H9 (cell line): ENCODE measurements around the gene C6orf15. TPM values are rescaled to one million over a fixed set of nuclear protein-coding genes. Genes with fewer than 3 reads are reported as not detected.

Experiments used
- DNase-seq: peaks from one replicate; pipeline ENCODE4 v3.0.0-alpha.2; 2017
- H2AFZ ChIP-seq: one replicate; pipeline ENCODE4 v1.6.1; 2013; ENCODE audit warnings: mild to moderate bottlenecking, low read length, control low read depth, moderate library complexity
- H2AK5ac ChIP-seq: 2 replicates; pipeline ENCODE4 v1.6.1; 2013; ENCODE audit warnings: low read length, control low read depth, mixed read lengths; ENCODE audit not compliant: insufficient read length
- H2BK120ac ChIP-seq: one replicate; pipeline ENCODE4 v1.6.1; 2013; ENCODE audit warnings: low read depth, mild to moderate bottlenecking, low read length, control low read depth, inconsistent platforms; ENCODE audit not compliant: poor library complexity, severe bottlenecking
- H2BK12ac ChIP-seq: 2 replicates; pipeline ENCODE4 v1.6.1; 2013; ENCODE audit warnings: low read length, control low read depth, mixed read lengths, low read depth; ENCODE audit not compliant: insufficient read length
- H2BK15ac ChIP-seq: 2 replicates; pipeline ENCODE4 v1.6.1; 2013; ENCODE audit warnings: low read depth, low read length, control low read depth
- H2BK20ac ChIP-seq: one replicate; pipeline ENCODE4 v1.6.1; 2013; ENCODE audit warnings: low read depth, mild to moderate bottlenecking, low read length, control low read depth, inconsistent platforms; ENCODE audit not compliant: poor library complexity, severe bottlenecking
- H2BK5ac ChIP-seq: 2 replicates; pipeline ENCODE4 v1.6.1; 2013; ENCODE audit warnings: low read length, control low read depth, mixed read lengths; ENCODE audit not compliant: insufficient read length
- H3K14ac ChIP-seq: 2 replicates; pipeline ENCODE4 v1.6.1; 2013; ENCODE audit warnings: low read length, control low read depth; ENCODE audit not compliant: insufficient read depth
- H3K18ac ChIP-seq: 2 replicates; pipeline ENCODE4 v1.6.1; 2013; ENCODE audit warnings: low read depth, mild to moderate bottlenecking, mixed read lengths, low read length, control low read depth; ENCODE audit not compliant: insufficient read length
- H3K23ac ChIP-seq: 2 replicates; pipeline ENCODE4 v1.6.1; 2013; ENCODE audit warnings: low read length, control low read depth, mixed read lengths, low read depth; ENCODE audit not compliant: insufficient read length
- H3K23me2 ChIP-seq: 2 replicates; pipeline ENCODE4 v1.6.1; 2013; ENCODE audit warnings: low read depth, mild to moderate bottlenecking, mixed read lengths, low read length, control low read depth; ENCODE audit not compliant: insufficient read length, poor library complexity, severe bottlenecking
- H3K27ac ChIP-seq: 2 replicates; pipeline ENCODE4 v1.5.1; 2013; ENCODE audit warnings: low read length, control low read depth, mixed read lengths, low read depth; ENCODE audit not compliant: insufficient read length
- H3K27me3 ChIP-seq: 2 replicates; pipeline ENCODE4 v1.6.1; 2013; ENCODE audit warnings: low read length, control low read depth, inconsistent platforms; ENCODE audit not compliant: insufficient read depth
- H3K4ac ChIP-seq: 2 replicates; pipeline ENCODE4 v1.6.1; 2013; ENCODE audit warnings: low read depth, mild to moderate bottlenecking, control low read depth, inconsistent platforms, low read length, moderate library complexity
- H3K4me1 ChIP-seq: 2 replicates; pipeline ENCODE4 v1.6.1; 2013; ENCODE audit warnings: low read length, control low read depth, inconsistent platforms; ENCODE audit not compliant: insufficient read depth
- H3K4me2 ChIP-seq: 2 replicates; pipeline ENCODE4 v1.6.1; 2013; ENCODE audit warnings: low read length, control low read depth, mixed read lengths; ENCODE audit not compliant: insufficient read length, insufficient read depth
- H3K56ac ChIP-seq: 2 replicates; pipeline ENCODE4 v1.6.1; 2013; ENCODE audit warnings: low read depth, mild to moderate bottlenecking, mixed read lengths, low read length, control low read depth; ENCODE audit not compliant: insufficient read length
- H3K79me1 ChIP-seq: 2 replicates; pipeline ENCODE4 v1.6.1; 2013; ENCODE audit warnings: low read depth, mild to moderate bottlenecking, moderate library complexity, low read length, control low read depth, inconsistent platforms; ENCODE audit not compliant: insufficient read depth, poor library complexity, severe bottlenecking
- H3K79me2 ChIP-seq: 2 replicates; pipeline ENCODE4 v1.6.1; 2013; ENCODE audit warnings: low read length, control low read depth, inconsistent platforms; ENCODE audit not compliant: insufficient read depth
- H3K9ac ChIP-seq: 2 replicates; pipeline ENCODE4 v1.6.1; 2013; ENCODE audit warnings: low read length, control low read depth, mixed read lengths; ENCODE audit not compliant: insufficient read length; ENCODE audit errors: extremely low read depth
- H3K9me3 ChIP-seq: one replicate; pipeline ENCODE4 v1.6.1; 2013; ENCODE audit warnings: low read depth, low read length, inconsistent platforms; ENCODE audit not compliant: control insufficient read depth
- H3T11ph ChIP-seq: one replicate; pipeline ENCODE4 v1.6.1; 2013; ENCODE audit warnings: mild to moderate bottlenecking, low read length, control low read depth, inconsistent platforms
- H4K20me1 ChIP-seq: one replicate; pipeline ENCODE4 v1.6.1; 2013; ENCODE audit not compliant: control insufficient read depth, insufficient read length, insufficient read depth
- H4K5ac ChIP-seq: 2 replicates; pipeline ENCODE4 v1.6.1; 2013; ENCODE audit warnings: low read depth, mild to moderate bottlenecking, mixed read lengths, low read length, control low read depth; ENCODE audit not compliant: insufficient read length
- H4K8ac ChIP-seq: replicated peaks from 2 replicates; pipeline ENCODE4 v1.6.1; 2013; ENCODE audit warnings: low read length, control low read depth, mixed read lengths, low read depth; ENCODE audit not compliant: insufficient read length
- H4K91ac ChIP-seq: 2 replicates; pipeline ENCODE4 v1.6.1; 2013; ENCODE audit warnings: low read depth, mild to moderate bottlenecking, moderate library complexity, mixed read lengths, low read length, control low read depth; ENCODE audit not compliant: insufficient read length
- H3K27ac Mint-ChIP-seq, 3 experiments: 2 replicates in 2 of 3; 3 replicates in 1 of 3; pipeline ENCODE4 v1.8.0; 2020 to 2021; ENCODE audit warnings: mixed read lengths in 3 of 3, mild to moderate bottlenecking in 1 of 3, moderate library complexity in 1 of 3
- H3K27me3 Mint-ChIP-seq: 2 replicates; pipeline ENCODE4 v1.8.0; 2021; ENCODE audit warnings: low read depth, mild to moderate bottlenecking, moderate library complexity, mixed read lengths
- H3K36me3 Mint-ChIP-seq, 3 experiments: 2 replicates in 2 of 3; 3 replicates in 1 of 3; pipeline ENCODE4 v1.8.0; 2020 to 2021; ENCODE audit warnings: low read depth in 3 of 3, mixed read lengths in 3 of 3; ENCODE audit not compliant: insufficient read depth in 1 of 3
- H3K4me1 Mint-ChIP-seq, 2 experiments: 2 replicates each; pipeline ENCODE4 v1.8.0; 2020; ENCODE audit warnings: mixed read lengths in 2 of 2
- H3K4me3 Mint-ChIP-seq, 2 experiments: 2 replicates in 1 of 2; 3 replicates in 1 of 2; pipeline ENCODE4 v1.8.0; 2020 to 2021; ENCODE audit warnings: mild to moderate bottlenecking in 2 of 2, mixed read lengths in 2 of 2, moderate library complexity in 1 of 2
- H3K9me3 Mint-ChIP-seq, 2 experiments: 2 replicates in 1 of 2; 3 replicates in 1 of 2; pipeline ENCODE4 v1.8.0; 2020; ENCODE audit warnings: mild to moderate bottlenecking in 2 of 2, mixed read lengths in 2 of 2, moderate library complexity in 1 of 2
- WGBS: extraction: QIAGEN DNeasy Blood & Tissue Kit; methylation state at CpG from one replicate; pipeline ENCODE4 v1.1.7; 2013; ENCODE audit warnings: missing lambda C conversion rate, low lambda C conversion rate, mixed read lengths; ENCODE audit not compliant: insufficient read length; ENCODE audit errors: extremely low coverage; 5-methylcytosine and 5-hydroxymethylcytosine counted together
- total RNA-seq: library from RNA; stranded (reverse); gene quantifications from 2 replicates; pipeline ENCODE4 v1.2.1, GENCODE V29; 2021
- TF ChIP-seq, protein P1 (sequence below): fragments of 200-600 bp; sonication (generic); conservative IDR thresholded peaks from 3 replicates; pipeline ENCODE4 v1.8.0; 2021; ENCODE audit warnings: antibody characterized with exemption, mild to moderate bottlenecking

The C6orf15 gene
- total RNA-seq, 1 experiment from 2014 or later: not detected

GRCh38 chr6:31063906-31064435, 48.4 kb downstream of the C6orf15 start:
- Mint-ChIP-seq H3K27me3 (no peaks in the 10 kb centered on the region; the same call in none of the 2 replicates), H3K4me3 (no peak overlapping the region), H3K9me3 (peaks cover 0 to 8% of the 10 kb centered on the region in 2 experiments; a peak in 2 of 5 replicates), H3K36me3 (no peaks in the 10 kb centered on the region), H3K27ac (no peak overlapping the region), H3K4me1 (peaks cover 5% of the 10 kb centered on the region in 2 experiments)
- H4K8ac ChIP-seq: no peak overlapping the region
- H2BK12ac ChIP-seq: no peak overlapping the region
- H3T11ph ChIP-seq: no peak overlapping the region
- no CpG with 5 or more reads among the region's 7 CpGs for WGBS
- no peak overlapping the region for H3K18ac ChIP-seq
- H2BK15ac ChIP-seq: no peak overlapping the region
- no peak overlapping the region for H2BK20ac ChIP-seq
- no peak overlapping the region for H2AFZ ChIP-seq
- no peak overlapping the region for H3K56ac ChIP-seq
- TF ChIP-seq, protein P1, sequence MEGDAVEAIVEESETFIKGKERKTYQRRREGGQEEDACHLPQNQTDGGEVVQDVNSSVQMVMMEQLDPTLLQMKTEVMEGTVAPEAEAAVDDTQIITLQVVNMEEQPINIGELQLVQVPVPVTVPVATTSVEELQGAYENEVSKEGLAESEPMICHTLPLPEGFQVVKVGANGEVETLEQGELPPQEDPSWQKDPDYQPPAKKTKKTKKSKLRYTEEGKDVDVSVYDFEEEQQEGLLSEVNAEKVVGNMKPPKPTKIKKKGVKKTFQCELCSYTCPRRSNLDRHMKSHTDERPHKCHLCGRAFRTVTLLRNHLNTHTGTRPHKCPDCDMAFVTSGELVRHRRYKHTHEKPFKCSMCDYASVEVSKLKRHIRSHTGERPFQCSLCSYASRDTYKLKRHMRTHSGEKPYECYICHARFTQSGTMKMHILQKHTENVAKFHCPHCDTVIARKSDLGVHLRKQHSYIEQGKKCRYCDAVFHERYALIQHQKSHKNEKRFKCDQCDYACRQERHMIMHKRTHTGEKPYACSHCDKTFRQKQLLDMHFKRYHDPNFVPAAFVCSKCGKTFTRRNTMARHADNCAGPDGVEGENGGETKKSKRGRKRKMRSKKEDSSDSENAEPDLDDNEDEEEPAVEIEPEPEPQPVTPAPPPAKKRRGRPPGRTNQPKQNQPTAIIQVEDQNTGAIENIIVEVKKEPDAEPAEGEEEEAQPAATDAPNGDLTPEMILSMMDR: no peak
- no peak overlapping the region for H3K23ac ChIP-seq
- H3K4me2 ChIP-seq: no peak overlapping the region
- no peak for DNase-seq
- no peak overlapping the region for H3K9ac ChIP-seq
- H3K27ac ChIP-seq: no peak overlapping the region
- no peak overlapping the region for H2BK5ac ChIP-seq
- H3K4ac ChIP-seq: no peak overlapping the region
- H3K9me3 ChIP-seq: no peaks in the 10 kb centered on the region
- H3K79me2 ChIP-seq: no peaks in the 10 kb centered on the region
- no peak overlapping the region for H4K5ac ChIP-seq
- no peak overlapping the region for H3K14ac ChIP-seq
- H4K20me1 ChIP-seq: no peaks in the 10 kb centered on the region
- no peaks in the 10 kb centered on the region for H3K4me1 ChIP-seq
- H3K27me3 ChIP-seq: no peaks in the 10 kb centered on the region
- no peak overlapping the region for H4K91ac ChIP-seq
- H2BK120ac ChIP-seq: no peak overlapping the region
- H3K79me1 ChIP-seq: no peaks in the 10 kb centered on the region
- H2AK5ac ChIP-seq: no peak overlapping the region
- no peaks in the 10 kb centered on the region for H3K23me2 ChIP-seq

Other genes starting within 250 kb of the C6orf15 start
- gene DDR1, start 228.1 kb downstream of the C6orf15 start, total RNA-seq: 254 and 258 TPM in 2 replicates
- gene GTF2H4, start 204.4 kb downstream of the C6orf15 start, total RNA-seq: 58.2 and 60.8 TPM in 2 replicates
- 61.9 and 68.2 TPM in 2 replicates for gene VARS2, start 198.3 kb downstream of the C6orf15 start, total RNA-seq
- not detected in 2 replicates for gene SFTA2, start 180.4 kb downstream of the C6orf15 start, total RNA-seq
- gene MUCL3, start 171.6 kb downstream of the C6orf15 start, total RNA-seq: 0.15 and 0.20 TPM in 2 replicates
- gene MUC21, start 128.9 kb downstream of the C6orf15 start, total RNA-seq: not detected in 2 replicates
- not detected in 2 replicates for gene MUC22, start 102.1 kb downstream of the C6orf15 start, total RNA-seq
- gene PSORS1C1, start 2.2 kb upstream of the C6orf15 start, total RNA-seq: 0.48 TPM in 2 replicates
- gene CDSN, start 7.9 kb upstream of the C6orf15 start, total RNA-seq: not detected in 2 replicates
- 0.31 and 0.33 TPM in 2 replicates for gene PSORS1C2, start 26.5 kb upstream of the C6orf15 start, total RNA-seq
- gene CCHCR1, start 45.2 kb upstream of the C6orf15 start, total RNA-seq: 42.7 and 45.5 TPM in 2 replicates
- gene TCF19, start 46.0 kb upstream of the C6orf15 start, total RNA-seq: 15.0 and 16.5 TPM in 2 replicates
- 2,134 TPM in 2 replicates for gene POU5F1, start 58.1 kb upstream of the C6orf15 start, total RNA-seq
- 239 and 241 TPM in 2 replicates for gene HLA-C, start 159.5 kb upstream of the C6orf15 start, total RNA-seq
- 68.6 and 70.7 TPM in 2 replicates for gene HLA-B, start 244.6 kb upstream of the C6orf15 start, total RNA-seq